H1 (cell line): ENCODE results near the gene RABL6.

Experiments
- CHD2 ChIP-seq: IDR thresholded peaks from 2 replicates; pipeline ENCODE4 v1.6.1; 2012; ENCODE audit warnings: low read length, improper control_type of control experiment
- CTCF ChIP-seq, 3 experiments: IDR thresholded peaks; 1 replicate in 2 of 3; 2 replicates in 1 of 3; pipeline versions ENCODE4 v1.5.1 to v1.6.1; 2011; ENCODE audit warnings: low read length in 3 of 3, mild to moderate bottlenecking in 3 of 3, inconsistent platforms in 2 of 3, low read depth in 1 of 3, moderate library complexity in 1 of 3; ENCODE audit not compliant: insufficient read depth in 1 of 3; ENCODE audit errors: control extremely low read depth in 1 of 3
- MAFK ChIP-seq: IDR thresholded peaks from 2 replicates; pipeline ENCODE4 v1.6.1; 2012; ENCODE audit warnings: low read depth, mild to moderate bottlenecking, improper control_type of control experiment, low read length
- POLR2A ChIP-seq, 2 experiments: IDR thresholded peaks; 1 replicate in 1 of 2; 2 replicates in 1 of 2; pipeline ENCODE4 v1.6.1; 2011; ENCODE audit warnings: low read depth in 2 of 2, low read length in 2 of 2, mild to moderate bottlenecking in 2 of 2; ENCODE audit errors: control extremely low read depth in 1 of 2
- POLR2AphosphoS5 ChIP-seq: IDR thresholded peaks from 2 replicates; pipeline ENCODE4 v1.6.1; 2011; ENCODE audit warnings: low read depth, low read length
- RFX5 ChIP-seq: IDR thresholded peaks from 2 replicates; pipeline ENCODE4 v1.6.1; 2011; ENCODE audit warnings: low read depth, low read length, improper control_type of control experiment, borderline replicate concordance
- SIN3A ChIP-seq, 2 experiments: IDR thresholded peaks in 1 of 2; conservative IDR thresholded peaks in 1 of 2; 2 replicates each; pipeline ENCODE4 v1.6.1; 2011 to 2012; ENCODE audit warnings: low read length in 2 of 2, improper control_type of control experiment in 1 of 2, low read depth in 1 of 2, mild to moderate bottlenecking in 1 of 2
- SP1 ChIP-seq: IDR thresholded peaks from 2 replicates; pipeline ENCODE4 v1.6.1; 2011; ENCODE audit warnings: low read depth, low read length

GRCh38 chr9:136827794-136828473 is 20.2 kb downstream of the RABL6 start:
- TF ChIP-seq POLR2AphosphoS5 (no peak), SP1 (no peak), CTCF (IDR thresholded peaks at IDR 0.05; ENCODE audit: control extremely low read depth in 1 of 3, insufficient read depth in 1 of 3, low read depth in 1 of 3, low read length in 3 of 3) (no peak), RFX5 (no peak), MAFK (no peak), CHD2 (no peak), POLR2A (IDR thresholded peaks at IDR 0.05; ENCODE audit: control extremely low read depth in 1 of 2, low read depth in 2 of 2, low read length in 2 of 2) (no peak), SIN3A (conservative IDR thresholded peaks at IDR 0.05 in 1 of 2, IDR thresholded peaks at IDR 0.05 in 1 of 2; ENCODE audit: low read depth in 1 of 2, low read length in 2 of 2) (no peak)
